GM10847 (cell line): Measurements from ENCODE around the gene UMOD.

Experiments used
- POLR2A ChIP-seq: IDR thresholded peaks from 2 replicates; pipeline ENCODE4 v1.6.1; 2011; ENCODE audit not compliant: insufficient read length; ENCODE audit errors: extremely low read depth

The UMOD gene

GRCh38 chr16:20382202-20382948 is 29.9 kb upstream of the UMOD start:
- TF ChIP-seq POLR2A: no peak

DNA sequence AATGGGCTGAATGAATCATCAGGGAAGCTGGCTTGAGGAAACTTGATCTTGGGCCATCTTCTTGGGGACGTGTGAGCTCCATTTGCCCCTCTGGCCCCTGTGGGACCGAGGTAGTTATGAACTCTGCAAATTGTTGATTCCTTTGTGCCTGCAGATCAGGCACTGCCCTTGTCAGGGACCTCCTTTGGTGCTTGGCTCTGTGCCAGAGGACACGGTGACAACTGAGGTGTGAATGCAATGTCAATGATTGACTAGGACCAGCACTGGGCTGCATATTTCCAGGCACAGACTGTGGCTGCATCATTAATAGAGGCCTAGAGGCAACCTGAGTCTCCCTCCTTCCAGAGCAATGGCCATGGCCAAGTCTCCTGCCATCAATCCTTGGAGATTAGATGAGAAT is 28.3 kb upstream of the UMOD start:
- TF ChIP-seq POLR2A: no peak

GRCh38 chr16:20377181-20377580 is 24.7 kb upstream of the UMOD start:
- TF ChIP-seq POLR2A: no peak

GRCh38 chr16:20372701-20373100 is 20.2 kb upstream of the UMOD start:
- TF ChIP-seq POLR2A: no peak

DNA sequence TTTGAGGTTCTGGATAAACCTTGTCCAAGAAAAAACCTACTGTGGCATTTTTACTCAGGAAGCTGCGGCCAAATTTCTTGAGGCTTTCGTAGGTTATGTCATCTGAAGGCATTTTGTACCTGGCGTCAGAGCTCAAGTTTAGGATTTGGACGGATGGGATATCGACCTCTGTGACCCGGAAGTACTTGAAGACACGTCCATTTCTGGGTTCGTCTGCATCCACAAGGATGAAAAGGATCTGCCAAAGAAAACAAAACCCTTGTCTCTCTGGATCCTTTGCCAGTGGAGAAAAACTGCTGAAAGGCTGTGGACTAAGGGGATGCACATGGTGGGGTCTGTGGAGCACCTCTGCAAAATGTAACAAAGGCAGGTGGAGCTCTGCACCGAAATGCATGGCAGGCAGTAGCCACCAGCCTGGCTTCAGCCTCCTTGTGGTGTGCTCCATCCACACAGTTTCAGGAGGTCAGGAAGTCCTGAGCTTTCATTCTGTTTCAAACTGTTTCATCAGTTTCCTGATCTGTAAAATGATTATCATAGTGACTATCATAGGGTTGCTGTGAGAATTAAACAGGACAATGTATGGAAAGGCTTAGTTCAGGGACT is 17.0 kb upstream of the UMOD start:
- no peak for TF ChIP-seq POLR2A

DNA sequence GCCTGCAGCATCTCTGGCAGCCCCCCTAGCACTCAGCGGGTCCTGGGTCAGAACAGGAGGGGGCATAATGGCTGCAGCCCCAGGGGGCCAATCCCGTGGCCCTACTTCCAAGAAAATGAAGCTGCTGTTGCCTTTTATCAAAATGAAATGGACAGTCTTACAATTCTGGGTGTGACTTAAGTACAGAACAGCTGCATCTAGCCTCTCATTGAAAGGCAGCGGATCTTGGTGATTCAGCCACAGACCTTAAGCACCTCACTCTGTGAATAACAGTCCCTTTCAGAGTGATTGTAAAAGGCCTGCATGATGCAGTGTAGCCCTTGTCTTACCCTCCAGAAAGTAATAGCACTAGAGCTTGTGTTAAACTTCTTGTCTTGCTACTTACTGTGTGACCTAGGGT is 11.5 kb upstream of the UMOD start:
- TF ChIP-seq POLR2A: no peak

- no peak for TF ChIP-seq POLR2A
Observed at GRCh38 chr16:20363191-20363590, 10.7 kb upstream of the UMOD start.

DNA sequence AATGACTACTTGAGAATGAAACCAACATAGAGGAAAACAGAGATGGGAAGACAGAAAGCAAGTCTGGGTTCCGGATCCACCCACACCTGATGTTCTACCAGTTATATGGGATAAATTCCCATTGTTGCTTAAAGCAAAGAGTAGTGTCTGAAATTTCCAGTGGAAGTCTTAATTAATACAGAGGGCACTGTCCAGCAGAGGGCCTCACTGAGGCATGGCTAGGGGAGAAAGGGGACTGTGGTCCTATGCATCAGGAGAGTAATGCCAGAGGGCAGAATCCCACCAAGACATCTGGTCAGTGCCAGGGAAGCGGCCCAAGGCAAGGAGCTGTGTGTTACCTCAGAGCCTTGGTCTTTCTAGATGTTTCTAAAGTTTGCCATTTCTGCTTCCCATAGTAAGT is 7.5 kb upstream of the UMOD start:
- no peak for TF ChIP-seq POLR2A

DNA sequence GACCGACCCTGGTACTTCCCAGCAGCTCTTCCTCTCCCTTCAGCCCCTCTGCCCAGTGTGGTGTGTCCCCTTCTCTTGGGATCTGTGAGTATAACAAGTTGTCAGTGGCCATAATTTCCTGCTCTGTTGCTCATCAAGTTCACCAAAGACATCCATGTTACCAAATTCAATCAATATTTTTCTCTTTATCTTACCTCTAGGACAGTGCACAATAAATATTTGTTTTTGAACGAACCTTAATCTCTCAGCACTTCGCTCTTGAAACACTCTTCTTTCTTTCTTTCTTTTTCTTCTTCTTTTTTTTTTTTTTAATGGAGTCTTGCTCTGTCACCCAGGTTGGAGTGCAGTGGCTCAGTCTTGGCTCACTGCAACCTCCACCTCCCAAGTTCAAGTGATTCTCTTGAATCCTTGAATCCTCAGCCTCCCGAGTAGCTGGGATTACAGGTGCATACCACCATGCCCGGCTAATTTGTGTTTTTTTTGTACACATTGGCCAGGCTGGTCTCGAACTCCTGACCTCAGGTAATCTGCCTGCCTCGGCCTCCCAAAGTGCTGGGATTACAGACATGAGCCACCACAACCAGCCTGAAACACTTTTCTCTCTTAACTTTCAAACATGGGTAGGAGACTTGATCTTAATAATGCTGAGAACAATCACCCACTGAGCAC is 2.7 kb upstream of the UMOD start:
- no peak for TF ChIP-seq POLR2A

DNA sequence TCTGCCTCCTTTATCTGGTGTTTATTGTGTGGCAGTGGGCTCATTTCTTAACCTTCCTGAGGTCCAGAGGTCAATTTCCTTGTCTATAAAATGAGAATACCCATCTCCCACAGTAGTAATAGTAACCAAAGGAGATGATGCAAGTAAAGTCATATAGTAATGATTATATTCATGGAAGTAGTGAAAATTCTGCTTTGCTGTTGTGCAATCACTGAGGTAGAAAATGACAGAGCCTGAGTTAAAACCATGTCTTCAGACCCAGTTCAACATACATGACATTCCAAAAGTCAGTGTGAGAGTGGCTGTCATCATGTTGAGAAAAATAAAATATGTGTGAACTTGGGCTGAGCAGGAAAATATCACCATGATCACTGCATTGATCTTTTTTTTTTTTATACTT is 864 bp upstream of the UMOD start:
- no peak for TF ChIP-seq POLR2A

DNA sequence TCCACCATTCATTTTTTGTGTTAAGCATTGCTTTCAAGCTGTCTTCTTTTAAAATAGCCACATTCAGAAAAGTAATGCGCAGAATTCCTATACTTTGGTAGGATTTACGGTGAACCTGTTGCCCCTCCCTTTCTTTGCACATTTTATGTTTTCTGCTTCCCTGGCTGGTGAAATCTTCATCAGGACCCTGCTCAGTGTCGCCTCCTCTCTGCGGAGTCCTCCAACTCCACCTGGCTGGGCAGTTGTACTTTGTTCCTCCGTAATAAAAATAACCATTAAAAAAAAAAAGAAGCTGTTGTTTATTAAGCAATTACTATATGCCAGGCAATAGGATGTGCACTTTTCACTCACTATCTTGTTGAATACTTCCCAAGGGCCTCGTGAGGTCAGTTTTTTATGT is 2.9 kb downstream of the UMOD start:
- no peak for TF ChIP-seq POLR2A

DNA sequence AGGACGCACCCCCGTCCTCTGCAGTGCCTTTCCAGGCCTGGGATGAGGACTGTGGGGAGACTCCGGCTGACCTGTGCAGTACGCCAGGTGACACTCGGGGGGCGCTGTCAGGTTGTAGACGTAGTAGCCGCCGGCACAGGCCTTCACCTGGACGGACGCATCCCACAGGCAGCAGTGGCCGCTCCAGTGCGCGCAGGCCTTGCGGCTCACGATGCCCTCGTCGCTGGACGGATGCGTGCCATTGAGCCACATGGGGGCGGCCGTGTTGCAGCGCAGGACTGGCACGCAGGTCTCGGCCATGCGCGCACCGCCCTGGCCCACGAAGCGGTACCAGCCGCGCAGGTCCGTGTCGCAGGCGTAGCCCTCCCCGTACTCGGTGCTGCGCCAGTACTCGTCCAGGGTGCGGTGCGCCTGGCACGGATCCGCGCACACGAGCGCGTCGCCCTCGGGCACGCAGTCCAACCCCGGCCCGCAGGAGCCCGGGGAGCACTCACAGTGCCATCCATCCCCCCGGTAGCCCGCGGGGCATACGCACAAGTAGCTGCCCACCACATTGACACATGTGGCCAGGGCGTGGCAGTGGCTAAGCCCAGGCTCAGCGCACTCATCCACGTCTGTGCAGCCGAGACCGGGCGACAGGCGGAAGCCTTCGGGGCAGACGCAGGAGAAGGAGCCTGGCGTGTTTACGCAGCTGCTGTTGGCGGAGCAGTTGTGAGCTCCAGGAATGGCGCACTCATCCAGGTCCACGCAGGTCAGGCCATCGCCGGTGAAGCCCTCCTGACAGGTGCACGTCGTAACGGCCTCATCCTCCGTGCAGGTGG is 3.9 kb downstream of the UMOD start:
- no peak for TF ChIP-seq POLR2A

DNA sequence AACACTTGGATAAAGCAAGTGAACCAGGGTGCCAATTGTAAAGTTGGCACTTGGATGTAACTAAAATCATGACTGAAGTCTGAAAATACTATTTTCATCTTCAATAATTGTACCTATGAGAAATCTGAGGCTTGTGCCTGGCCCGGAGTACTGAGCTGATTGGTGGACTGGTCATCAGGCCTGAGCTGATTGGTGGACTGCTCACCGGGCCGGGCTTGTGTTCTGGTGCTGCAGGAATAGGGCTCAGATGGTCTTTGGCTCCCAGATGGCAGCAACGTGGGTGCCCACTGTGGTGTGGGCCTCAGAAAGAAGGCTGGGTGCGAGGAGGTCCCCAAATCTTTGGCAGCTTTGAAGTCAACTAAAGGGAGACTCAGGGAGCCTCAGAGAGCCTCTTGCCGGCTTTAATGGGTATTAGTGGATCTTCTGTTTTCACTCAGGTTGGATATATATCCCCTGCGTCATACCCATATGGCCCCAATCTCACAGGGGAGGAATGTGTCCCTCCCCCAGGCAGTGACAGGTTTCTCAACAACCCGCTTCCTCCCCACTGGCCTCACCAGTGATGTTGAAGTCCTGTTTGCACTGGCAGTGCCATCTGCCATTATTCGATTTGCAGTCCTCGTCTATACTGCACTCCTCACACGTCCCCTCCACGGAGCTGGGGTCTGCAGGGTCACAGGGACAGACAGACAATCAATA is 4.7 kb downstream of the UMOD start:
- no peak for TF ChIP-seq POLR2A

- TF ChIP-seq POLR2A: no peak
Observed at GRCh38 chr16:20344611-20345010, 7.9 kb downstream of the UMOD start.

DNA sequence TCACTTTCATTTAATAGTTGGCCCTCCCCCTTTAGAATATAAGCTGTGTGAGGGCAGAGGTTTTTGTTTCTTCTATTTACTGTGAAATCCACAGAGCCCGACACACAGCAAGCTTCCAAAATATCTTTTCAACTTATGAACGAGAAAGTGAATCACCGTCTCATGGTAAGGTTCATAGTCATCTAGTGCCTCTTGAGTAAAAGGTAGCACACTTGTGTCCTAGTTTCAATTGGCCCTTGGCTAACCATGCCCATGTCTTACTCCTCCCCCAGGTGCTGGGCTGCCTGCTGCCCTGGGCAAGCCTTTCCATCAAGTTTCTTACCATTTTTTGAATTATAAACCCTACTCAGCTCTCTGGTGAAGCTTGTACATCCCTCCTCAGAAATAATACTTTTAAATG is 12.8 kb downstream of the UMOD start:
- no peak for TF ChIP-seq POLR2A
